ENCODE results near the gene FLNB. TPM values are rescaled to one million over a fixed set of nuclear protein-coding genes. Genes with fewer than 3 reads are reported as not detected.

Gene FLNB
- total RNA-seq, 2 experiments from 2014 or later = 23.1 to 26.0 TPM

DNA sequence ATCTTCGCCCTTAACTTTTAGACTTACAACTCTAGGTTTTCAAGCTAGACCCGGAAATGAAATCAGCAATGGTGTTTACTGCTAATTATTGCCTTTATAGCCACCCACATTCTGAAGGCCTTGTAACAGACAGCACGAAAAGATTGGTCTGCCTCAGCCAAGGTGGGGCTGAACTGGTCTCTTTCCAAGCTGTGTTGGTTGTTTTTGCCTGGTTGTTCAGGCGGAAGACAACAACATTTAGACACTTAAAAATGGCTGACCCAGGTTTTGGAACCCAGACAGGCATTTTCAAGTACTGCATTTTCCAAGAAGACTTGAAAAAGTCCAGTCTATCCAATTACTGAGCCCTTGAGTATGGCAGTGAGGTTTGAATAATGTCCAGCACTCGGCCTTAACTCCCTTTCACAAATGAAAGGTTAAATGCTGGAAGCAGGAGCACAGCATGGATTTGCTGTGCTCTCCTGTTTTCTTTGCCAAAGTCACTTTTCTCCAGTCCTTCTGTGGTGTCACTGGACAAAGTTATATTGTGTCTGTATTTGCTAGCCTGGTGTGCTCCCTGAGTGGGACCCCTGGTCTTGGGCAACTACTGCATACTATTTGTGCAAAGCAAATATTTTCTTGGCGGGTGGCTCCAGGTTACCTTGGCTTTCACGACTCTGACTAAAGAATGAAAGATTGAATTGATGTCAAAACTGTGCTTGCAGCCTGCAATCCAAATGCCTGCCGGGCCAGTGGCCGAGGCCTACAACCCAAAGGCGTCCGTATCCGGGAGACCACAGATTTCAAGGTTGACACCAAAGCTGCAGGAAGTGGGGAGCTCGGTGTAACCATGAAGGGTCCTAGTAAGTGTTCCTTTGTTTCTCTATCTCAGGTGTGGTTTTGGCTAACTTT, 93.5 kb downstream of the FLNB start:
- Mint-ChIP-seq H3K27me3 (no peaks in the 10 kb centered on the region), H3K27ac (no peak overlapping the region)
- POLR2A ChIA-PET = no interaction called here

GRCh38 chr3:58102390-58102750, 94.1 kb downstream of the FLNB start:
- Mint-ChIP-seq H3K9me3 (no peaks in the 10 kb centered on the region), H3K4me3 (no peak overlapping the region), H3K27ac (no peak overlapping the region), H3K36me3 (peaks cover 12% of the 10 kb centered on the region), H3K4me1 (ENCODE audit: low read depth) (no peaks in the 10 kb centered on the region), H3K27me3 (no peaks in the 10 kb centered on the region)
- ChIA-PET POLR2A (no interaction called here), CTCF (no interaction called here)
- intact Hi-C loops (cut with micrococcal nuclease) = no loop called here
- DNase-seq = no peak

More for the DNA sequence above, 93.5 kb downstream of the FLNB start:
- CTCF ChIA-PET = no interaction called here
- intact Hi-C loops (cut with micrococcal nuclease) = no loop called here
- Mint-ChIP-seq H3K9me3 (no peaks in the 10 kb centered on the region), H3K4me3 (no peak overlapping the region), H3K4me1 (ENCODE audit: low read depth) (no peaks in the 10 kb centered on the region), H3K36me3 (peaks cover 12% of the 10 kb centered on the region)
- no peak for DNase-seq

DNA sequence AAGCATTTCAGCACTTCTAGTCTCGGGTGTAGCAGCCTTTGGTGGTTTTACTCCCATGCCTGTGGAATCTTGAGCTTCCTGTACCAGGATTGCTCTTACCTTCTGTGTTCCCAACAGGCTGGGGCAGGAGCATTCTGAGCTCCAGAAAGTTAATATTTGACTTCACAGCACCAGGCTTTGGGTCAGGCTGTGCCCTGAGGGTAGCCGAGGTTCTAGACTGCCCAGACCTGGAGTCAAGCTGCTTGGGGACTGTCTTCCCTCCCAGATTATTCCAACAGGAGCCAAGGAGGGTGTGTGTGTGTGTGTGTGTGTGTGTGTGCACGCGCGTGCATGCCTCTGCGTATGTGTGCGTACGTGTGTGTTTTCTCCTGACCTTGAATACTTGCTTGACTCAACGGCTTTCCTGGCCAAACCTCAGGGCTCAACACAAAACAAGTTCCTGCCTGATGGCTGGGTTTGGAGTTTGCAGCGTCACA, 94.8 kb downstream of the FLNB start:
- Mint-ChIP-seq H3K9me3 (no peaks in the 10 kb centered on the region), H3K36me3 (peaks cover 12% of the 10 kb centered on the region), H3K27ac (no peak overlapping the region), H3K4me1 (ENCODE audit: low read depth) (no peaks in the 10 kb centered on the region), H3K4me3 (no peak overlapping the region), H3K27me3 (no peaks in the 10 kb centered on the region)
- ChIA-PET POLR2A (no interaction called here), CTCF (no interaction called here)
- intact Hi-C loops (cut with micrococcal nuclease) = no loop called here
- no peak for DNase-seq

DNA sequence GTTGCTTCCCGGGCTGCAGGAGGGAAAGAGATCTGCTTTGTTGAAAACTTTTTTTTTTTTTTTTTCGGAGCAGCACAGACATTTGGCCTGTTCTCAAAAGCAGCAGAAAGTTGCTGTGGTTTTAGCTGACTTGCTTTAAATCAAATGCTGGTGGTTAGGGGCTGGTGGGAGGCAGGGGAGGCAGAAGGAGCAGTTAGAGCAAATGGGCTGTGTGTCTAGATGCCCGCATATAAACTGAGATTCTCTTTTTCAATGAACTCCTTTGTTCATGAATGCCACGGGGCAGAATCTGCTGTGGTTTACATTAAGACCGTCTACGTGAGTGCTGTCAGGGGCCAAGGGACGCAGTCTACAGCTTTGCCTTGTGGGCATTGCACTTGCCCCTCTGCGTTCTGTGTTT, 95.9 kb downstream of the FLNB start:
- POLR2A ChIA-PET = interaction anchor here (0.6 kb wide), 1 partner anchor 227 kb away, joined by 3 read pairs; no protein-coding TSS in a partner anchor
- Mint-ChIP-seq H3K27me3 (no peaks in the 10 kb centered on the region), H3K4me3 (no peak overlapping the region), H3K36me3 (peaks cover 8% of the 10 kb centered on the region), H3K9me3 (no peaks in the 10 kb centered on the region), H3K4me1 (ENCODE audit: low read depth) (no peaks in the 10 kb centered on the region), H3K27ac (no peak overlapping the region)
- no peak for DNase-seq
- intact Hi-C loops (cut with micrococcal nuclease) = no loop called here
- CTCF ChIA-PET = no interaction called here

GRCh38 chr3:58104712-58105111, 96.5 kb downstream of the FLNB start:
- H3K27me3 Mint-ChIP-seq = no peaks in the 10 kb centered on the region
- no peaks in the 10 kb centered on the region for H3K4me1 Mint-ChIP-seq (ENCODE audit: low read depth)
- DNase-seq = no peak
- H3K36me3 Mint-ChIP-seq = peaks cover 13% of the 10 kb centered on the region
- H3K27ac Mint-ChIP-seq = no peak overlapping the region
- ChIA-PET CTCF (no interaction called here), POLR2A (interaction anchor here (0.6 kb wide), 1 partner anchor 228 kb away, joined by 3 read pairs; no protein-coding TSS in a partner anchor)
- H3K9me3 Mint-ChIP-seq = no peaks in the 10 kb centered on the region
- H3K4me3 Mint-ChIP-seq = no peak overlapping the region
- intact Hi-C loops (cut with micrococcal nuclease) = no loop called here

GRCh38 chr3:58105196-58105595, 97.0 kb downstream of the FLNB start:
- Mint-ChIP-seq H3K36me3 (peaks cover 15% of the 10 kb centered on the region), H3K27me3 (no peaks in the 10 kb centered on the region), H3K27ac (no peak overlapping the region), H3K9me3 (no peaks in the 10 kb centered on the region), H3K4me1 (ENCODE audit: low read depth) (no peaks in the 10 kb centered on the region), H3K4me3 (no peak overlapping the region)
- ChIA-PET CTCF (no interaction called here), POLR2A (no interaction called here)
- no peak for DNase-seq
- intact Hi-C loops (cut with micrococcal nuclease) = no loop called here

DNA sequence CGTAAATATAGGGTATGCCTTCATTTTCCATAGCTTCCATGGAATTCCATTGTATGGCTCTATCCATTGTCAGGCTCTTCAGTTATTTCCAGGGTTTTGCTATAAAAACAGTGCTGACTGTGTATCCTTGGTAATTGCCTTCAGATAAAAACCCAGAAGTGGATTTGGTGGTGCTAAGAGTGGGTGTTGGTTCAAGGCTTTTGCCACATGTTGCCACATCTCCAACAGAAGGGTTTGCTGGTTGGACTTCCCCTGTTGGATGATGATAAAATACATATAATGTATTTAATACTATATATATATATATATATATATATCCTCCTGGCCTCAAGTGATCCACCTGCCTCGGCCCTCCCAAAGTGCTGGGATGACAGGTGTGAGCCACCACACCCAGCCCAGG, 97.8 kb downstream of the FLNB start:
- POLR2A ChIA-PET = no interaction called here
- intact Hi-C loops (cut with micrococcal nuclease) = no loop called here

DNA sequence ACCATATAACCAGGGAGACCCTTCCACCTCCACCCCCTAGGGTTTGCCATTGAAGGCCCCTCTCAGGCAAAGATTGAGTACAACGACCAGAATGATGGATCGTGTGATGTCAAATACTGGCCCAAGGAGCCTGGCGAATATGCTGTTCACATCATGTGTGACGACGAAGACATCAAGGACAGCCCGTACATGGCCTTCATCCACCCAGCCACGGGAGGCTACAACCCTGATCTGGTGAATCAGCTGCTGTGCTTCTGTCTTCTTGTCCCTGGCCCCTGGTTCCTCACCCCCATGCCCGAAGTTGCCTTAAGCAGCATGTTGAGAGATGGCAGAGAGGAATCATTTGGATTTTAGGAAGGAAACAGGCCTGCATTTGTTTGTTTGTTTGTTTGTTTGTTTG, 98.4 kb downstream of the FLNB start:
- H3K27ac Mint-ChIP-seq = no peak overlapping the region
- intact Hi-C loops (cut with micrococcal nuclease) = no loop called here
- no peaks in the 10 kb centered on the region for H3K9me3 Mint-ChIP-seq
- ChIA-PET POLR2A (no interaction called here), CTCF (no interaction called here)
- H3K4me3 Mint-ChIP-seq = no peak overlapping the region
- no peaks in the 10 kb centered on the region for H3K4me1 Mint-ChIP-seq (ENCODE audit: low read depth)
- H3K27me3 Mint-ChIP-seq = no peaks in the 10 kb centered on the region
- H3K36me3 Mint-ChIP-seq = peaks cover 16% of the 10 kb centered on the region
- DNase-seq = no peak

More for the DNA sequence above, 97.8 kb downstream of the FLNB start:
- H3K4me3 Mint-ChIP-seq = no peak overlapping the region
- H3K27me3 Mint-ChIP-seq = no peaks in the 10 kb centered on the region
- no peak for DNase-seq
- CTCF ChIA-PET = no interaction called here
- H3K27ac Mint-ChIP-seq = no peak overlapping the region
- no peaks in the 10 kb centered on the region for H3K4me1 Mint-ChIP-seq (ENCODE audit: low read depth)
- peaks cover 15% of the 10 kb centered on the region for H3K36me3 Mint-ChIP-seq
- no peaks in the 10 kb centered on the region for H3K9me3 Mint-ChIP-seq

DNA sequence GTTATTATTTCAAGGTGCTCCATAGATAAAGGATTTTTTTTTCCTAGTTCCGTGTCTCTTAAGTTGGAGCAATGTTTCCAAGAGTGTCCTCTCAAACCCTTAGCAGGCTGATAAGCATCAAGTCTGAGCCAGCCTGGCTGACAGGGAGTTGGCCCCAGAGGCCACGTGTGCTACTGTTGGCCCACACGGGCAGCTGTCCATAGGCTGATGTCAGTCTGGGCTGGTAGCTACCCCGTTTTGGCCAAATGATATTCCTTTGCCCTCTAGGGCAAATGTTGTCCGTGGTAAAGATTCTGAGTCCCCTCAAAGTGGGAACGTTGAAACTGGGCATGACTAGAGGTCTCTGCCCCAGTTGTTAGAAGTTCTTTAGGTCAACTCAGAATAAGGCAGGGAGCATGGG, 99.4 kb downstream of the FLNB start:
- Mint-ChIP-seq H3K27ac (no peak overlapping the region), H3K27me3 (no peaks in the 10 kb centered on the region), H3K4me3 (no peak overlapping the region), H3K36me3 (peaks cover 17% of the 10 kb centered on the region), H3K4me1 (ENCODE audit: low read depth) (peaks cover 2% of the 10 kb centered on the region), H3K9me3 (no peaks in the 10 kb centered on the region)
- ChIA-PET CTCF (no interaction called here), POLR2A (no interaction called here)
- intact Hi-C loops (cut with micrococcal nuclease) = no loop called here
- no peak for DNase-seq

- ChIA-PET POLR2A (no interaction called here), CTCF (interaction anchor here (1.1 kb wide), 1 partner anchor 102 kb away, joined by 3 read pairs; no protein-coding TSS in a partner anchor)
- intact Hi-C loops (cut with micrococcal nuclease) = no loop called here
- H3K9me3 Mint-ChIP-seq = no peaks in the 10 kb centered on the region
- H3K4me3 Mint-ChIP-seq = no peak overlapping the region
- no peak overlapping the region for H3K27ac Mint-ChIP-seq
- DNase-seq = no peak
- H3K27me3 Mint-ChIP-seq = no peaks in the 10 kb centered on the region
- peaks cover 25% of the 10 kb centered on the region for H3K36me3 Mint-ChIP-seq
- H3K4me1 Mint-ChIP-seq (ENCODE audit: low read depth) = peaks cover 4% of the 10 kb centered on the region
Observed at GRCh38 chr3:58109752-58110151, 101.5 kb downstream of the FLNB start.

DNA sequence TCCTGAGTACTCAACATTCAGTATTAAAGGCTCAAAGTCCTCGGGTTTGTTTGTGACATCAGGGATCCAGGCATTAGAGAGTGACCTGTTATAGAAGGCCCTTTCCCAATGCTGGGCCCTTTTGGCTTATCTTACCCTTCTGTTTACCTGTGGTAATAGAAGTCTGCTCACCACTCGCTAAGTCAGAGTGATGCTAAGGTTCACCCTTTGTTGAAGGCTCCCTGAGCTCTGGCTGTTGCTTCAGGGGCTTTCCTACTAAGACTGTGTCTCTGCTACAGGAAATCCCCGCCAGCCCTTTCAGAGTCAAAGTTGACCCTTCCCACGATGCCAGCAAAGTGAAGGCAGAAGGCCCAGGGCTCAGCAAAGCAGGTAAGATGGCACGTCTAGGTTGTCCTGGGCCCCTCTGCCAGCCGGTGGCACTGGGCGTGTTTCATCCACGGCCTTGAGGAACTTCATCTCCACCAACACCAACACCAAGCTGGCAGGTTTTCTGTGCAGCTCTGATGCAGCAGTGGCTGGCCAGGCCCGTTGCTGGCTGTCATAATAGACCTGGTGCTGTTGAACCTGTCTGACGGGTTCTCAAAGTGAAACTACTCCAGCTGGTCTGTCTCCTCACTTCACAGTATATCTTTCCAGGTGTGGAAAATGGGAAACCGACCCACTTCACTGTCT, 103.4 kb downstream of the FLNB start:
- Mint-ChIP-seq H3K36me3 (peaks cover 24% of the 10 kb centered on the region), H3K4me1 (ENCODE audit: low read depth) (peaks cover 23% of the 10 kb centered on the region), H3K4me3 (no peak overlapping the region), H3K27me3 (no peaks in the 10 kb centered on the region), H3K27ac (no peak overlapping the region), H3K9me3 (no peaks in the 10 kb centered on the region)
- peak; percentile 20 for DNase-seq
- intact Hi-C loops (cut with micrococcal nuclease) = no loop called here
- ChIA-PET POLR2A (no interaction called here), CTCF (no interaction called here)

DNA sequence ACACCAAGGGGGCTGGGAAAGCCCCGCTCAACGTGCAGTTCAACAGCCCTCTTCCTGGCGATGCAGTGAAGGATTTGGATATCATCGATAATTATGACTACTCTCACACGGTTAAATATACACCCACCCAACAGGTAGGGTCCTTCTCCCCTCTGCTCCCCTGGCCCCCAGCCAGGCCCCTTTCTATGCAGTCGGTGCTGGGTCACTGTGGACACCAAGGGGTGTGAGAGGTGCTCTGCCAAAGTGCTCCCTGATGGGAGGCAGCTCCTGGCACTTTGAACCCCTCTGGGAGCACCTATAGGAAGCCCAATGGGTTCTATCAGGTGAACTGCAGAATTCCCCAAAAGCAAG, 103.9 kb downstream of the FLNB start:
- Mint-ChIP-seq H3K27me3 (no peaks in the 10 kb centered on the region), H3K9me3 (no peaks in the 10 kb centered on the region), H3K4me3 (no peak overlapping the region), H3K36me3 (peaks cover 24% of the 10 kb centered on the region), H3K4me1 (ENCODE audit: low read depth) (peaks cover 28% of the 10 kb centered on the region), H3K27ac (no peak overlapping the region)
- no peak for DNase-seq
- intact Hi-C loops (cut with micrococcal nuclease) = no loop called here
- CTCF ChIA-PET = no interaction called here
- POLR2A ChIA-PET = no interaction called here

DNA sequence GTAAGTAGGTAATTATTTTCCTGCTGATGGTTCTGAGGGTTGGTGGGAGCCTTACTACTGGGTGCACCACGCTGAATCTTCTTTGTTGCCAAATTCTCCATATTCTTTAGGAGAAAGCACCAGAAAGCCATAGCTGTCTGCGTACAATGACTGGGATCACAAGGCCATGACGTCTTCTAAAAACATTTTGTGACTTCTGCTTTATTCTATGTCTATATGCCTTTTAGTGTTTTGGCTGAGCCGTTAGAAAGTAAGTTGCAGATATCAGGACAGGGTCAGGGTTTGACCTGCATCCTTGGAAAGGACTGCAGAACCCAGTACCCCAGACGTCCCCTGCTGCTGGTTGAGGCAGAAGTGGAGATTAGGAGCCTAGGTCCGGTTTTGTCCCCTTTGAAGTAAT, 107.0 kb downstream of the FLNB start:
- no peaks in the 10 kb centered on the region for H3K27me3 Mint-ChIP-seq
- ChIA-PET CTCF (no interaction called here), POLR2A (no interaction called here)

More for the DNA sequence above, 107.0 kb downstream of the FLNB start:
- intact Hi-C loops (cut with micrococcal nuclease) = no loop called here
- DNase-seq = no peak
- Mint-ChIP-seq H3K4me3 (no peak overlapping the region), H3K4me1 (ENCODE audit: low read depth) (peaks cover 29% of the 10 kb centered on the region), H3K36me3 (peaks cover 18% of the 10 kb centered on the region), H3K9me3 (no peaks in the 10 kb centered on the region), H3K27ac (no peak overlapping the region)

Measured in activated CD4-positive, alpha-beta memory T cell treated with anti-CD3 and anti-CD28 coated beads for 36 hours (primary cell).